ENCODE measurements around the gene ASB14.

Gene ASB14

DNA sequence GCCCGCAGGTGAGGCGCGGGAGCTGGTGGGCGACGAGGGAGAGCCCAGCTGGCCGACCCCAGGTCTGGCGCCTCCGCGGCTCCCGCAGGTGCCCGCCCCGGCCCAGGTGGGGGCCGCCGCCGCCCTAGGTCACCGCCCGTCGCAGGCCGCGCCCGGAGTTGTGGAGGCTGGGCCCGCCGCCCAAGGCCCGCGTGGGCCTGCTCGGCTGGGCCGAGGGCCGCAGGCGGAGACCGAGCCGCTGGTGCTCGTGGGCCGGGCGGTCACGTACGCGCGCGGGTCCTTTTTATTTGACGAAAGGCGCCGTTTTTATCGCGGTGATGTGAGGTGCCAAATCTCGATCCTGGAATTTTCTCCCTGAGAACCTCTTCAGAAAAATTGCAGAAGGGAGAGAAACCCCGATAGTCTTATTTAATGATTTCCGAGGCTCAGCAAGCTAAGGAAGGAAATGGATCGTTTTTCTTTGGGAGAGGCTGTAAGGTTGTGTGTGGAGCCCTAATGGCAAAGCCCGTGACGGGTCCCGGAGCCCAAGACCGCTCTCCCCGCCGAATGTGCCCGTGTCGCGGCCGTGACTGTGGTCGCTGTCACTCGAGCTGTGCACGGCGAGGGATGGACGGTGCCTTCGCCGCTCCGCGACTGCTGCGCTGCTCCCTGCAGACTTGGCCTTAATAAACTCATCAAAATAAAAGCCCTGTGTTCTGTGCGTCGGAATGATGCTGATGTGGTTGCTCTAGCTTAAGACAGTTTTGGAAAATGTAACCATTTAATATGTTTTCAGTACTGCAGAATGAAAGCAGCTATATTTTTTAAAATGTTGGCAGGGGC, 64.3 kb downstream of the ASB14 start:
- TF ChIP-seq, protein P1, sequence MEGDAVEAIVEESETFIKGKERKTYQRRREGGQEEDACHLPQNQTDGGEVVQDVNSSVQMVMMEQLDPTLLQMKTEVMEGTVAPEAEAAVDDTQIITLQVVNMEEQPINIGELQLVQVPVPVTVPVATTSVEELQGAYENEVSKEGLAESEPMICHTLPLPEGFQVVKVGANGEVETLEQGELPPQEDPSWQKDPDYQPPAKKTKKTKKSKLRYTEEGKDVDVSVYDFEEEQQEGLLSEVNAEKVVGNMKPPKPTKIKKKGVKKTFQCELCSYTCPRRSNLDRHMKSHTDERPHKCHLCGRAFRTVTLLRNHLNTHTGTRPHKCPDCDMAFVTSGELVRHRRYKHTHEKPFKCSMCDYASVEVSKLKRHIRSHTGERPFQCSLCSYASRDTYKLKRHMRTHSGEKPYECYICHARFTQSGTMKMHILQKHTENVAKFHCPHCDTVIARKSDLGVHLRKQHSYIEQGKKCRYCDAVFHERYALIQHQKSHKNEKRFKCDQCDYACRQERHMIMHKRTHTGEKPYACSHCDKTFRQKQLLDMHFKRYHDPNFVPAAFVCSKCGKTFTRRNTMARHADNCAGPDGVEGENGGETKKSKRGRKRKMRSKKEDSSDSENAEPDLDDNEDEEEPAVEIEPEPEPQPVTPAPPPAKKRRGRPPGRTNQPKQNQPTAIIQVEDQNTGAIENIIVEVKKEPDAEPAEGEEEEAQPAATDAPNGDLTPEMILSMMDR (IDR thresholded peaks at IDR 0.05; ENCODE audit: extremely low read depth, missing control alignments) = no peak
- DNase-seq (ENCODE audit: low spot score) = peak; percentile 53

- peak; percentile 99 for DNase-seq (ENCODE audit: low spot score)
- TF ChIP-seq, protein P1 (IDR thresholded peaks at IDR 0.05; ENCODE audit: extremely low read depth, missing control alignments) = no peak
Observed at GRCh38 chr3:57227204-57227929, 65.1 kb downstream of the ASB14 start, which contains the start of gene APPL1. APPL1 (plus strand) TSS chr3:57227729; CDS start chr3:57227884, 155 bp downstream.

GRCh38 chr3:57226176-57226575, 66.3 kb downstream of the ASB14 start:
- TF ChIP-seq, protein P1 (IDR thresholded peaks at IDR 0.05; ENCODE audit: extremely low read depth, missing control alignments) = no peak

DNA sequence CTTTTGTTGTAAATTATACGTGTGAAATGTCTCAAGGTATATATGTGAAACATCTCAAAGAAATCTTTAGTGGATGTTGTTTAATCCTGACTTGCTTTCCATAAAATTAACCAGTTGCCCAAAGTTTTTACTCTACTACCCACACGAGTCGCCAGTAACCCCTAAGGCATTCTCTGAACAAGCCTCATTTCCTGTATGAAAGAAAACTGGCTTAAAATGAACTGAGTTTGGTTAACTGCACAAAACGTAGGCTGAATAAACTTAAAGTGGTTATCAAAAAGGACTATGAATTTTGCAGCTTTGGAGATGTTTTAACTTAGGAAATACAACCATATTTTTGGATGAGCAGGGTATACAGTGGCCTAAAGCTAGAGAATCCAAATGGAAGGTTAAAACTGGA, 67.6 kb downstream of the ASB14 start:
- TF ChIP-seq, protein P1 (IDR thresholded peaks at IDR 0.05; ENCODE audit: extremely low read depth, missing control alignments) = no peak
- DNase-seq (ENCODE audit: low spot score) = no peak

More at GRCh38 chr3:57226176-57226575, 66.3 kb downstream of the ASB14 start:
- no peak for DNase-seq (ENCODE audit: low spot score)

DNA sequence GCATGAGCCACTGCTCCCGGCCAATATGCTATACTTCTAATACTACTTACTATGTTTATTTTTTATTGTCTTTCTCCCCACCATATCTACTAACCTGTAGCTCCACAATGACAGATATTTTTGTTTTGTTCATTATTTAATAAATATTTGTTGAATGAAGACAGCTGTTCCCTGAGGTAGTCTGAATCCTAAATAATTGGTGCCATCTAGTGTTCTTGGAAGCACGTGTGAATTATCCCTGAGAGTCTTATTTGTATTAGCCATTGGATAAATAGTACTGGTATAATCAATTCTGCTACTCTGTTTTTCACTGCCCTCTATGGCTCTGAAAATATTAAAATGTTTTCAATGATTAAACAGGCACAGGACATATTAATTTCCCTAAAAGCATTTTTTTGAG, 70.6 kb downstream of the ASB14 start:
- no peak for DNase-seq (ENCODE audit: low spot score)
- TF ChIP-seq, protein P1 (IDR thresholded peaks at IDR 0.05; ENCODE audit: extremely low read depth, missing control alignments) = peak; percentile 7
